ENCODE measurements around the gene FBXW8.
A peak's percentile ranks its signal among the peaks of the same experiment; 100 is the strongest.

Gene FBXW8

DNA sequence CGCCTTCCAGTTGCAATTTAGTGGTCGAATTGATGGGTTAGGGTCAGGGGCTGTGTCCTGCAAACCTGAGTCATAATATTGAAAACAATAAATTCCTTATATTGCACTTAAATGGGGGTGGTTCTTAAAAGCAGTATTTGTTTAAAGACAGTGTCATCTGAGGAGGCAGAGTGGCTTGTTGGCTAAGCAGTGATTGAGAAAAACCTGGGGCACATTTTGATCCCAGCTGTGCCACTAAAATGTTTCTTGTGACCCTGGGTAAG is 48.4 kb downstream of the FBXW8 start:
- DNase-seq (ENCODE audit: low read depth): no peak

GRCh38 chr12:116959845-116960514 is 49.2 kb downstream of the FBXW8 start:
- DNase-seq (ENCODE audit: low read depth): peak; percentile 32

DNA sequence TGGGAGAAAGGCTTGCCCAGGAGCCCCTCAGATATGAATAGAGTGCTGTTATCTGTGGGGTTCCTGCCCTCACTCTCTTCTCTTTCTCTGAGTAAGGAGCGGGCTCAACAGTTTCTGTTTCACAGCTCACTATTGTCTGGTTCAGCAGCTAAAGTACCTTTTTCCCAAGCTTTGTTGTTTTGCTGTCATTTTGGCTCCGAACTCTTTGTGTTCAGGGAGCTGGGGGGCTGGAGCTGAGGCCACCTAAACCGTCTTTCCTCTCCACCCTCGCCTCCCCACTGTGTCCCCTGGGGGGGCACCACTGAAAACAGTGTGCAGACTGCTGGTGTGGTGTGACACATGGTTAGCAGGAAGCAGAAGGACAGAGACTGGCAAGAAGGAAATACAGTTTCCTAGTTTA is 51.4 kb downstream of the FBXW8 start:
- DNase-seq (ENCODE audit: low read depth): no peak

GRCh38 chr12:116962783-116963356 is 52.1 kb downstream of the FBXW8 start:
- DNase-seq (ENCODE audit: low read depth): no peak

DNA sequence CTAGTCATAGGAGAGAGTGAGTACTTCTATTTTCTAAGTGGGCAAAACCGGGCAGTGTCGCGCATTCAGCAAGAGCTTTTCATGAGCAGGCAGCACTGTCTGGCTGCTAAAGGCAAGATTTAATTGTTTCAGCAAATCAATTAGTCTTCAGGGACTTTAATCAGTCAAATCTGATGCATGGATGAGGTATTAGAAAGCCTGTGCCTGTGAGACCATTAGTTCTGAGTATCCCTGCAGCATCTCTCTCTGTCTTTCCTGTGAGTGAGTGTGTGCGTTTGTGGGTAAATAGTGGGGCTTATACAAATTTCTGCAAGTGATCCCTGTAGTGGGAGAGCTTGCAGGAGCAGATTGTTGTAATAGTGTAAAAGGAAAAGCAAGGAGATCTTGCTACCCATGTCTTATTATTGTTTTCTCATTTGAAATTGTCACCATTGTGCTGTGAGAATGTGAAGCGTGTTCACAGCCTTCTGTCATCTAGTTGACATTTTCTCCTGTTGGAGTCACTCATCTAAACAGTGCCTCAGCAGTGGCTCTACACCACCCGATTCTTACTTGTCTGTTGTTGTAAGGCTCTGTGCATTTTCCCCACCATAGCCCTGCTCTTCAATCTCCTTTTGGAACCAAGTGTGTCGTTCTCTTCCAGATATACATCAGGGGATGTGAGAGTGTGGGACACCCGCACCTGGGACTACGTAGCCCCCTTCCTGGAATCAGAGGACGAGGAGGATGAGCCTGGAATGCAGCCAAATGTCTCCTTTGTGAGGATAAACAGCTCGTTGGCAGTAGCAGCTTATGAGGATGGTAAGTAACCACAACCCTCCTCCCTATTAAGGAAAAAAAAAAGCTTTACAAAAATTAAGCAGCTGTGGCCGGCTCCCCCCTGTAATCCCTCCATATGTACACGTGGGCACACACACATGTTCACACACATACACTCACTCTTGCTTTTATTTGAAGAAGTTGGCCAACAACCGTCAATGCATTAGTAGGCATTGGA is 53.6 kb downstream of the FBXW8 start:
- no peak for DNase-seq (ENCODE audit: low read depth)

DNA sequence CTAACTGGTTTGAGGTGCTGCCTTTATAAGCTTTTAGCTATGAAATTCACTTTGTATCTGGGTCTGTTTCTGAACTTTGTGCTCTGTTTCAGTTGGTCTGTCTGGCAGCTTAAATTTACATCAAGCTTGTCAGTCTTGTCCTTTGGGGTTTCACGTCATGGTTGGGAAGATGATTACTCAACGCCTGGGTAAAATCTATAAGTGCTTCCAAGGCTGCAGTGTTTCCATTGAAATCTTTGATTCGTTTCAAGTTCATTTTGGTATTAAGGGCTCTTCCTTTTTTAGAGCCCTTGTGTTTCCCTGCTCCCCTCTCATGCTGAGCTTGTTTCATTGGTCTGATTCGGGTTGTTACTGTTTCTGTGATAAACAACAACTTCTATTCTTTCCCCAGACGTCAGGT is 58.2 kb downstream of the FBXW8 start:
- no peak for DNase-seq (ENCODE audit: low read depth)

DNA sequence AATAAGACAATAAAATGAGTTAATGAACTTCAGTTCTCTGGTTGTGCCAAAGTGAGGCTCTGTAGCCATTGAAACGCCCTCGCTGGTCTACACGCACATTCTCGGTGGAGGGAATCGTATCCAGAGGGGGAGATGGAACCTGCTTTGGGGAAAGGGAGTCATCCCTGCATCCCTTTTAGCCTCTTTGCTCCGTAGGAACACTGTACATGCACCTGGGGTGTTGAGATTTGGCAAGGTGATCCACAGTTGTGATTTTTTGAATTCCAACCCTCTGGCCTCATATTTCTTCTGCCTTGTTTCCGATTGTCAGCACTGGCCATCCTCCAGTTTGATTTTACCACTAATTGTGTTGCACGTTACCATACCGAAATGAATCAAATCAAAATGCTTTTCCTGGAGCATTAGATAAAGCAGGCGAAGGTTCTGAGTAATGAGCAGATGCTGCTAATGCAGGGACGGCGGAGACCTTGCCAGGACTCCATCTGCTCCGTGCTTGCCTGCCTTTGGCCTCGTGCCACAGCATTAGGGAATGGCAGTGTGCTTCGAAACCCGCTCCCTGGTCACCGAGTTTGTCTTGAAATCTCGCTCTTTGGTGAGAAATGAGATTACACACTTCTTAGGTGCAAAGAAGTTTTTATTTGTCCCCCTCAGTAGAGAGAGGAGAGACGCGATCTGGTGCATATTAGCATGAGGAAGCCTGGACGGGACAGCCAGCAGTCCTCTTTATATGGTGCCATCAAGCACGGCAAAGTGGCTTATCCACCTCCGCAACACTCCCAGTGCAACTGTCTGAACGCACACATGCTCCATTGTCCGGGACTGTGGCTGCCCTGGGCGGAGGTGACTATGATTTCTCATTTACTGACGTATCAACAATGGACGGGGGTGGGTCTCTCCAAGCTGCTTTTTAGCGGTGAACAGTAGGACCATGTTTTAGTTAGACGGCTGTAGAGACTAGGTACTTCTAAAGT is 59.1 kb downstream of the FBXW8 start:
- DNase-seq (ENCODE audit: low read depth): no peak

DNA sequence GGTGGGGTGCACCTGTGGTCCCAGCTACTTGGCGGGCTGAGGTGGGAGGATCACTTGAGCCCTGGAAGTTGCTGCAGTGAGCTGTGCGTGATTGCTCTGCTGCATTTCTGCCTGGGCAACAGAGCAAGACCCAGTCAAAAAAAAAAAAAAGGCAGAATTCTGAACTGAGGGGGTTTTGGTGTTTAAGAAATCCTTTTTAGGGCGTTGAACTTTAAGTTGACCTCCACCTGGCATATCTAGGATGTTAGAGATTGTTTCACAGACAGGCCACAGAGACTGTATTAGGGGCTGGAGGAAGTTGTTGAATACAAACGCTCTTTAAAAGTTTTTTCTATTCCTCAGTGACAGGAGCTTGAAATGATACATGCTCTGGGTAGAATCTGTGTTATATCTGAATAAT is 60.5 kb downstream of the FBXW8 start:
- DNase-seq (ENCODE audit: low read depth): no peak

- DNase-seq (ENCODE audit: low read depth): no peak
These were observed 65.1 kb downstream of the FBXW8 start for GRCh38 chr12:116975779-116976393.

DNA sequence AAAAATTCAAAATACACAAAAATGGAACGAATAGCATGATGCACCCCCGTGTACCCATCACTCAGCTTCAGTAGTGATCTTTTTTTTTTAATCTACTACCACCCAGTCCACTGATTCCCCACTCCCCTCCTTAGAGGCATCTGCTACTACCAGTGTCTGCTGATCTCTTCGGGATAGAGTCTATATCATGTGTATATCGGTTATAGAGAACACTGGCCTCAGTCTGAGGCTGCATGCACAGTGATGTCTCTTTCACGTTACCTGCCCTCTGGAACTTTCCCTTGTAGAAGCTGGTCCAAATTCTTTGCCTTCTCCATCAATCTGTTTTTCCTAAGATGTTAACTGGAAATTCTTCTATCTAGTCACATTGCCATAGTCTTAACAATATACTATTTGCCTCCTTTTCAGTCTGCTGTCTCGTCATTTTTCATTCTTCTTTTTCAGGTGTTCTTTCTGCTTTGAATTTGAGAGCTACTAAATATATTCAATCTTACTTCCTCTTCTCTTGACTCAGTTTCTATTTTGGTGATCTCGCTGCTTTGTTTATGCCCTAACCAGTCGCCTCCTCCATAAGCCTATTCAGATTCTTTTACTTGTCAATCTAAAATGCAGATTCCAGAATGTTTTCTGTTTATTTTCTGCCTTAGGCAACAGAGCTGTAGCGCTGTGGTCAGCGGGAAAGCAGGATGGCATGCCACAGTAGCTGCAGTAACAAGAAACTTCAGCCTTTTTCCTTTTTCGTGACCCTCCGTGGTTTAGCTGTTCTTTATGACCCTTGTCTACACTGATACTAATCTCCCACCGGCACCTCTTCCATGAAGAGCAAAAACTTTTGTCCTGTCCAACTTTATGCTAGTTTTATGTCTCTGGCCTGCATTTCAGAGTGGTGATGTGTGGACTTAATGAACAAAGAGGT is 67.0 kb downstream of the FBXW8 start:
- DNase-seq (ENCODE audit: low read depth): no peak

DNA sequence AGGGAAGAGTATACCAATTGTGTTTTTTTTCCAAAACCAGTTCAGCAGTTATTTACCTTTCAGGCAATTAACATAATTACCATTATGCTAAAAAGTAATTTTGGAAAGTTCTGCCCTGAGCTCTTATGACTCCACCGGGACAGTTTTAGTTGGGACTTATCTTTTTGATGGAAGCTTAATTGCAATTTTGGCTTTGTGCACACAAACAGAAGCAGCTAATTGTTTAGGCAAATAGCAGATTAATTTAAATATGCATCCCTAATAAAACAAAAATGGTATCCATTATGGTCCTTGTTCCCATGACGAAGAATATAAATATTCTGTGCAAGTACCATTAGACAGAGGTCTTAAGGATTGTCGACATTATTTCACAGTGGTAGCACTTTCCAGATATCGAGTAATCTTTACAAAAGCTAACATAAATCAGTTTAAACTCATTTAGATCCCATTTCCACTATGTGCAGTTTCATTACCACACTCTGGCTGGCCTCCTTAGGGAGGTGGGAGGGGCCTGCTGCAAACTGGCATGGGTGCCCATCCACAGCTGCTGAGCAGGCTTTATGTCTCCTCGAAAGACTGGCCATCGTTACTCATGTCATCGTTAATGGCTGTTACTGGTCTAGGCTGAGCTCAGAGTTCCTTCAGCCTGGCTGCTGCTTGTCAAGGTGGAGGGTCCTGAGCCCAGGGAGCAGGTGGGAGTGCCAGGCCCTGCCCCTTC is 68.2 kb downstream of the FBXW8 start:
- no peak for DNase-seq (ENCODE audit: low read depth)

- DNase-seq (ENCODE audit: low read depth): no peak
These were observed 69.3 kb downstream of the FBXW8 start for GRCh38 chr12:116980083-116980482.

DNA sequence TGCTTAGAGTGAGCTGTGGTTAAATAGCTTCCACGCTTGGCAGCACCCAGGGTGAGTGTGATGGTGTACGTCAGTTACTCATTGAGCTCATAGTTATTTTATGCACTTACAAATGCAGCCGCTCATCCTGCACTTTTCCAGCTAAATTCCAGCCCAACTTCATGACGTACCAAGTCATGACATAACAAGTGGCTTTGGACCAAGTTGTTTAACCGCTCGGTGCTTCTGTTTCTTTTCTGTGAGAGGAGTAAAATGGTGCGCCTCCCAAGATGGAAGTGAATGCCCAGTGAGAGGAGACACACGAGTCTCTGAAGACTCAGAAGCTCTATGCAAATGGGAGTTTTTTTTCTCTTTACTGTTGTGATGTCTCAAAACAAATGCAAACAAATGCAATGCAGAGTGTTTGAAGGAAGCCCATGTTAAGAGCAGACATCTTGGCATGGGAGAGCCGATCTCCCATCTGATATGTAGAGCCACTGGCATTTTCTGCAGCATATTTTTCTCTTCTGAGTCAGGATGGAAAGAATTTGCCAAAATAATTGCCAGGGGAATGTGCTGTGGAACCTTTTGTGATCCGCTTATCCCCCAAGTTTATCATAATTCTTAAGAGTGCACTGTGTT is 72.2 kb downstream of the FBXW8 start:
- DNase-seq (ENCODE audit: low read depth): no peak

- DNase-seq (ENCODE audit: low read depth): no peak
These were observed 73.3 kb downstream of the FBXW8 start for GRCh38 chr12:116984098-116984497.

- no peak for DNase-seq (ENCODE audit: low read depth)
These were observed 79.6 kb downstream of the FBXW8 start for GRCh38 chr12:116990329-116990728.

GRCh38 chr12:116990971-116991966 is 80.5 kb downstream of the FBXW8 start:
- no peak for DNase-seq (ENCODE audit: low read depth)

DNA sequence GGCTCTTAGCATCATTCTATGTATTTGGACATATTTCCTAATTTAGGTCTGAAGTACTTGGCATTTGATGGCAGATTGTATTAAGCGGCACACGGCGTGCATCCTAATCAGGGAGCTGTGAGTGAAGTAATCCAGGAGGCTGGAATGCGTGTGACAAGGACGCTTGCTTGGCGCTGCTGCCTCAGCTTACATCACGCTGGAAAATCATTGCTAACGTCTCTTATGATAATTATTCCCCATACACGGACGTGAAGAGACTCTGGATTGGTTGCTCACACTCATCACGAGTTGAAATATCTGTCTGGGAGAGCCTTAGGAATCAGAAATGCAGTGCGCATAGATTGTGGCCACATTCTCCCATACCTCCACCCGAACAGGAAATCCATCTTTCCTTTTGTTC is 85.3 kb downstream of the FBXW8 start:
- no peak for DNase-seq (ENCODE audit: low read depth)

DNA sequence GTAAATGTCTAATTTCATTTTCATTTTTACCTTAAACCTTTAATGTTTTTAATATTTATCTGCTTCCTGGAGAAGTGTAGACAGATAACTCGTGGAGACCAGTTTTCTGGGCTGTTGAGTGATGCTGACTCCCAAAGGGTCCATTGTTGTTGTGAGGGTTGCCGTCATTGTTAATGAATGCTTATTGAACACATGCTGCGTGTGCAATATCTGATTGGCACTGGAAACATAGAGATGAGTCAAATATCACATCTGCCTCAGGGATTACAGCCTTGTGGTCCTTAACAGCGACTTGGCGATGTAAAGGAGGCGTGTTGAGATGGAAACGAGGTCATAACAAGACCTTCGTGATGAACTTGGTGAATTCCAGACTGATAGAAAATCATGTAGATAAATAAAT is 85.9 kb downstream of the FBXW8 start:
- no peak for DNase-seq (ENCODE audit: low read depth)

Data from activated T-cell treated with anti-CD3 and anti-CD28 coated beads for 24 hours (primary cell).